NCI-H2029 (cell line): ENCODE measurements around the gene MLLT1.

Experiments used
- DNase-seq: peaks from one replicate; lab custom pipeline; 2025; lab: John Stamatoyannopoulos, UW

The MLLT1 gene

GRCh38 chr19:6221878-6222746 lies 57.7 kb downstream of the MLLT1 start:
- peak; percentile 51 for DNase-seq

GRCh38 chr19:6221220-6221877 lies 58.4 kb downstream of the MLLT1 start:
- DNase-seq: no peak

- no peak for DNase-seq
Observed at GRCh38 chr19:6220385-6221191, 59.2 kb downstream of the MLLT1 start.

- DNase-seq: no peak
Observed at GRCh38 chr19:6219586-6220290, 60.0 kb downstream of the MLLT1 start.

- DNase-seq: no peak
Observed at GRCh38 chr19:6219147-6219525, 60.6 kb downstream of the MLLT1 start.

- peak; percentile 65 for DNase-seq
Observed at GRCh38 chr19:6218491-6219146, 61.2 kb downstream of the MLLT1 start.

- DNase-seq: no peak
Observed at GRCh38 chr19:6217752-6218334, 61.9 kb downstream of the MLLT1 start.

GRCh38 chr19:6216996-6217751 lies 62.6 kb downstream of the MLLT1 start:
- DNase-seq: peak; percentile 55

GRCh38 chr19:6216236-6216995 lies 63.4 kb downstream of the MLLT1 start:
- DNase-seq: no peak

GRCh38 chr19:6215701-6216235 lies 64.0 kb downstream of the MLLT1 start:
- no peak for DNase-seq

- no peak for DNase-seq
Observed at GRCh38 chr19:6214881-6215541, 64.8 kb downstream of the MLLT1 start.

- no peak for DNase-seq
Observed at GRCh38 chr19:6213696-6214641, 65.8 kb downstream of the MLLT1 start.

- DNase-seq: no peak
Observed at GRCh38 chr19:6213266-6213595, 66.5 kb downstream of the MLLT1 start.

- DNase-seq: no peak
Observed at GRCh38 chr19:6212403-6213265, 67.1 kb downstream of the MLLT1 start.

GRCh38 chr19:6211632-6212402 lies 68.0 kb downstream of the MLLT1 start:
- DNase-seq: no peak
